Kidney glomerular epithelial cell (primary cell): ENCODE measurements around the gene PLXDC2.
A peak's percentile ranks its signal among the peaks of the same experiment; 100 is the strongest.

Experiments used
- DNase-seq: peaks from one replicate; lab custom pipeline; 2025; lab: John Stamatoyannopoulos, UW

Gene PLXDC2

DNA sequence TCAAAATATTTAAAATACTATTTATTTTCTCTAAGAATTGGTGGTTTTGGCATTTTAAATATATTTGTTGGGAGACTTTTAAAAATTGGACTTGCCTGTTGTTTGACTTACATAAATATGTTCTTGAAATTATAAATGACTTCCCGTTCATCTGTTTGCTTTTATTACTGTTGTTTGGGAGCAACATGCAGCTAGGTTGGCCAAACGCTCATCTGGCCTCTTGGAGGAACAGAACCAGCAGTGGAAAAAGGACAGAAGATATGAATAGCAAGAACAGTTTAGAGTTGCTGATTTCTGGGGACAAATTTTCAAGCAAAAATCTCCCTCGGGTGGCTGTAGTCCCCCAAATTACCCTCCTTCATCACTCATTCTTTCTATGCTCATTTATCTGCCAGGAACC, 41.6 kb downstream of the PLXDC2 start:
- DNase-seq: no peak

DNA sequence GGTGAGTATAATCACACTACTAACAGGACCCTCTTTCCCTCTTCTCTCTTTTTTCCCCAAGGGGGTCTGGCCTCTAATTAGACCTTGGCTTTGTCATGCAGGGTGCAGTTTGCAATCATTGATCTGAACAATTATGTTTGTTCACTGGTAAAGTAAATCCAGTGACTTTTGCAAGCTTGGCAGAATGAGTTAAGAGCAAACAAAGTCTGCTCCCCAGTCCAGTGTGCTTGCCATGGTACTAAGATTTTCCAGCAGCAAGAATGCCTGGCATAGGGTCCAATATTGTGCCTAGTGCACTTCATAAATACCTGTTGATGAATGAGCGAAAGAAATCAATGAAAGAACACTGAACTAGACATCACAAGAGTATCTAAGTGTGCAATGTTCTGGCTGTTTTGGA, 43.9 kb downstream of the PLXDC2 start:
- DNase-seq: no peak

DNA sequence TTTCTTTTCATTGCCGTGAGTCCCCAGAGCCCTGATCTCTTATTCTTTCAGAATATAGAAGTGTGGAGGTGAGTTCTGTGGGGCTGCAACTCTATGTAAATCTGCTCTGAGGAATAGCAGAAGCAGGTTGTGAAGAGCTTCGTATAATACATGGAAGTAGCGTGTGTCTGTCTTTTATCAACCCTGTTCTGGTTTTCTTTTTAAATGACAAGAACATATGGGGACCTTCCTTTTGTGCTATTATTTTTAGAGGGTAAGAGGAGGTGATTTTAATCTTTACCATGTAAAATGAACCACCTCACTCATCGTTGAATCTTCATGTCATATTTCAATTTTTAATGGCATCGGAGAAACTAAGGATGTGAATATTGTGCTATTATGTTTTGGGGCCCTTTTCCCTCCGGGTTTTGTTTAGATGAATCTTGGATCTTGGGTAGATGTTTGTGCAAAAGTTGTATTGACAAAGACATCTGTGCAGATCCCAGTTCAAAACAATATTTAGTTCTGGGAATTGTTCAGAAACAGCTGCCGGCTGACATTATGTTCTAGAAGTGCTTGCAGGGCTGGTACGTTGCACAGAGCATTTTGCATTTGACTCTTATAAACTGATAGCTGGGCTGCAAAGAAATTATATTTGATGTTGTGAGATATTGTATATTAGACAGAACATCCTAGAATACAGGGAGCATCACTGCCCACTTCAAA, 46.7 kb downstream of the PLXDC2 start:
- DNase-seq: no peak

DNA sequence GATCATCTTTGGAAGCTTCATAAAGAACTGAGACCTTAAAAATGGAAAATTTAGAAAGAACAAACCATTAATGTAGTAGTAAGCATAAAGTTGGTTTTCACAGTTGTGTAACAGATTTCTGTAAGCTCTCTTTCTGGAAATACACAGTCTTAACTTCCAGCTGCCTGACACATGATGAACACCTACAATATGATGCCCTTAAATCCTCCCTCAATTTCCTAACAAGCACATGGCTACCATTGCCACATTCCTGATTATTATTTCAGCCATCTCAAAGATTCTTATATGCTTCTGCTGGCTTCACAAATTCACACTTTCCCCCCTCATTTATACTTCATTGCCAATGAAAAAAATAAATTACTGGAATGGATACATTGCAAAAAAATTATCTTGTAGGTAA, 49.4 kb downstream of the PLXDC2 start:
- no peak for DNase-seq

DNA sequence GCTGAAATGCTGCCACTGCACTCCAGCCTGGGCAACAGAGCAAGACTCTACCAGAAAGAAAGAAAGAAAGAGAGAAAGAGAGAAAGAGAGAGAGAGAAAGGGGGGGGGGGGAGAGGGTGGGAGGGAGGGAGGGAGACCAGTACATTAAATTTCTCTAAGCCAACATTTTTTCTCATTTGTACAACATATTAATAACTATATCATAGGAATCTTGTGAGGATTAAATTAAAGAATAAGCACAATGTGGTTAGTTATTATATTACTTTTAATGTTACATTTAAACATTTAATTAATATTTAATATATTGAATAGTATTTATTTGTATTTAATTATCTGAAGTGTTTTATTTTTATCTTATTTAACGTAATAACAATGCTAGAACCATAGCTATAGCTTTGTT, 53.1 kb downstream of the PLXDC2 start:
- no peak for DNase-seq

DNA sequence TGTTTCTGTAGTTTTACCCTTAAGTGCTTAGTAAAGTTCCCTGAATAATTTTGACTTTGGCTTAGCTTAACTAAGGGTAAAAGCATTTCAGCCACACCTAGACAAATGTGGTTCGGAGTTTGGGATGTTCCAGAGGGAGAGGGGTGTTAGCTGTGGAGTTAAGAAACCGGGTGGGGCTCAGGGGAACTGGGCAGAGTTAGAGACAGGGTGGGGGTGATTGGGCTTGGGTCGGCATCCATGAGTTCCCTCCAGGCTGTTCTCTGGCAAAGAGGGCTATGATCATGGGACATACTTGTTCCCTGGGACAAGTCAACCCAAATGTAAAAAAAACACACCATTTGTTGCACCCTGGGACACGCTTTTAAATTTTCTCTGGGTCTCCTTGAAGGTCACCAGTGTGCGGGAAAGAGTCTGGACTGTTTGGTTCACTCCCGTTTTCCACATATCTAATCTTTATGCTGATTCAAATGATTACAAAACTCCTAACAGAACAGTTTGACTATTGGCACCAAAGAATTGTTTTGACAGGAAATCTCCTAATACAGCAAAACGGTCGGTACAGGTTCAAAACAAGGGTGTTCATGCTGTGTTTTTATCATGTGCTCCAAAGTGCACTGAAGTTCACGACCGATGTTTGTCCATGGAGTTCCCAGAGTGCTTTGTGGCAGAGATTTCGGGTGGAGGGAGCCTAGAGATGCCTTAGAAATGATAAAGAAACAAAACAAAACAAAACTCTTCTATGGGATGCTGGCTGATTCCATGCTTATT, 56.5 kb downstream of the PLXDC2 start:
- DNase-seq: no peak

DNA sequence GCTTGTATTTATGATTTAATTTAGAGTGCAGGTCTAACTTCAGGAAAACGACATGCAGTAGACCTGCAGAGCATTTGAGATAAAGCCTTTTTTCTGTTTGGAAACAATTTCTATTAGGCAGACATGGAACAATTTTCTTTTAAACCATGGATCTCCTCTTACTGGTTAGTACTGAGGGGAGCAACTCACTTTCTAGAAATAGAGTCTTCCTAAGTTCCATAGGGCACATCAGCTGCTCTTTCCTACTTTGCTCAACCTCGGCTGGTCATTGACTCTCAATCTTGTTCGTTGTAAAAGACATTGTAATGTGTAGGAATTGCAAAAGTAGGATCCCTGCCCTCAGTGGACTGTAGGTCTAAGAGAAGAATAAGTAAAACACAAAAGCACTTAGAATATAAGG, 58.0 kb downstream of the PLXDC2 start:
- no peak for DNase-seq

DNA sequence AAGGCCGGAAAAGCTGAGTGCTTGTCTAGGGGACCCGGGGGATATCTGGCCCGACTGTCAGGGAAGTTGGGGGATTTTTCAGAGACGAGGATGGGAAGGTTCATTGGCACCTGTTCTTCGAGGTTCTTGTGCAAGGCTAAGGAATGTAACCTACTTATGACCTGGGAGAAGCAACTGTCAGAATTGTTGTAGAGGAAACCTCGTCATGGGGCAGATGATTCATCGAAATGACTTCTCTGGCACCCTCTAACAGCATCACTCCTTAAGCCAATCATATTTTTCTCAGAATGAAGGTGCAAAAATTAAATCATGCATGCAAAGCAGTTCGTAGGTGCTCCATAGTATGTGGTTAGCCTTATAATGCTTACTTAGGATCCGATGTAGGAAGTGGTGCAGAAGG, 58.6 kb downstream of the PLXDC2 start:
- DNase-seq: peak; percentile 40

DNA sequence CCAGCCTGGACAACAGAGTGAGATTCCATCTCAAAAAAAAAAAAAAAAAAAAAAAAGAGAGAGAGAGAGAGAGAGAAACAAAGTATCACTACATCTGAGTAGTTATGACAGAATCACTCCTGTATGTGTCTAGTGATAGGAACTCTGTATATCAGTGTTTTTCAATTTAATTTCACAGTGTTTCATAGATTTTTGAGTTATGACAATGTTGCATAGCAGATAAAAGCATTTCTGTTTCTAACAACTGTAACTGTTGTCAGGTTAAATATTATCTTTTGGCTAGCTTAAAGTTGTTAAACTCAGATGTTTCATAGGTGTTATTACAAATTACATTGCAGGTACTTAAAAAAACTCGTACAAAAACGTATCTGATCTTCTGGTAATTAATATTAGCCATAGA, 60.3 kb downstream of the PLXDC2 start:
- no peak for DNase-seq

DNA sequence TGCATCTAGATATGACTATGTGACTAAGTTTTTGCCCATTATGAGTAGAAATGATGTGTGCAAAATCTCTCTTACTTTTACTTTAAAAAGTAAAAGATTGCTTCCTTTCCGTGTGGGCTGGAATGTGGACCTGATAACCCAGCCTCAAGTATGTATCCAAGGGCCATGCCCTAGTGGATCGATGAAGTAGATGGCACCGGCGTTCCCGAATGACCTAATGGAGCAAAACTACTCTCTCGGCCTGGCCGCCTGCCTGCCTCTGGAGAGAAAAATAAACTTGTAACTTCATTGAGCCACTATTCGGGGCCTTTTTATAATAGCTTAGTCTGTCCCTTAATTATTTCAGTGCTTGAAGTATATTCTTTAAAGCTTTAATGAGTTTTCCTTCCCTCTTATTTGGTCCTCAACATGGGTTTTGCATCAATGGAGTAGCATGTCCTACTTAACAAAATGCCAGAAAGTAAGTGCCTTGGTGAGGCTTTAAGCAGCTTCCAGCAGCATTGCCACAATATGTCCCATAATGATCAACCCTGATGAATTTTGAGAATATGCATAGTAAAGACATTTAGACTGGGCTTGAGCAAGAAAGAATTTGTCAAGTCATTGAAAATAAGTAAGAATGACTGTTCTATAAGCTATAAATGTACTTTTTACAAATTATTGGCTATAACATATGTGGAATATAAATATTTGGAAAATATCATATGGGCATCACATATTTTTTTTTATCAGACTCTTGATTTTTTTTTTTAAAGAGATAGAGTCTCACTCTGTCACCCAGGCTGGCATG, 61.4 kb downstream of the PLXDC2 start:
- no peak for DNase-seq

DNA sequence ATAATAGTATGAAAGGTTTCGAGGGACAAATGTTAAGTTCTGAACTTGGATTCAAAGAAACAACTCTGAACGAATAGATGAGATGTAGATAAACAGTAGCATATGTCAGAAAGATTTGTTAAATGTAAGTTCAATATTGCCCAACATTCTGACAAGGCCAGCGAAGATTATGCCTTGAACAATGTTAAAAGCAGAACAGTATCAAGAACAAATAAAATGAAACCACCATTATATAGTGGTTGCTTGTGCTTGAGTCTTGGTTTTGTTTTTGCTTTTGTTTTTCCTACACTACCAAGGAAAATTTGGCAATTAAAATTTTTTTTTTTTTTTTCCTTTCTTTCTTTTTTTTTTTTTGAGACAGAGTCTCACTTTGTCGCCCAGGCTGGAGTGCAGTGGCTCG, 66.4 kb downstream of the PLXDC2 start:
- DNase-seq: no peak

DNA sequence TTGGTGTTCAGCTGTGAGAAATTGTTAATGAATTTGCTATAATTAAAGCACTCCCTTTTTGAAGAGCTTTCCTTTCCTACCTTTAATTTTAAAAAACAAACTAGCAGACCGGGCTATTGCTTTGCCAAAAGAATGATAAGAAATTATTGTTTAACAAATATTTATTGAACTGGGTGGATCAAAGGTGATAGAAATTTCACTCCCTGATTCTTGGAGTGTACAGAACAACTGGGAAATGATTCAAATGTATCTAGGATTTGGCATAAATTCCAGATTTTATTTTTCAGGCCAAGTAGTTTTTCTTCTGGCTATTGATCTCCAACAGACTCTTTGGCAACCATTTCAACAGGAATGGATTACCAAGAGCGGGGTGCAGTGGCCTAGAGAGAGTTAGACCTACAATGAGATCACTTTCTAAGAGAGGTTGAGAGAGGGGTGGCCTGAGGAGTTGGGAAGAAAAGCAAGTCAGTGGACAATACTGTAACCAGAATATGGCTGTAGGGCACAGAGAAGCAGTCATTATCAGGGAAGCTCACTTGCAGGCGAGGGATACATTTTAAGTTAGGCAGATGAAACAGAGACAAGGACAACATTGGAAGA, 71.9 kb downstream of the PLXDC2 start:
- DNase-seq: no peak

DNA sequence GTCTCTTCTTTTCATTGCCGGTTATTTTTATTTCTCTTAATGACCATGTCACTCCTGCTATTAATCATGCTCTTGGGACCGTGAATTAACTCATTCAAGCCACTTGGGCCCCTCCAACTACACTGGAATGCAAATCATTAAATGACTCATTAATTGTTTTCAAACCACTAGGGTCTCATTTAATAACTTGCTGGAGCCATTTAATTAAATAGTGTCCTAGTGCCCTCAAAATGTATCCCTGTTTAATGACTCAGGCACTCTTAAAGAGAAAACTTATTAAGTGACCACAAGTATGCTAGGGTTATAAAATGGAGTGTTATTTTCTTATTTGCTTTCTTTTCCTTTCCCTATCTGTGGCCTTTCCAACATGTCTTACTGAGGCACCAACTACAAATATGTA, 73.0 kb downstream of the PLXDC2 start:
- peak; percentile 54 for DNase-seq

DNA sequence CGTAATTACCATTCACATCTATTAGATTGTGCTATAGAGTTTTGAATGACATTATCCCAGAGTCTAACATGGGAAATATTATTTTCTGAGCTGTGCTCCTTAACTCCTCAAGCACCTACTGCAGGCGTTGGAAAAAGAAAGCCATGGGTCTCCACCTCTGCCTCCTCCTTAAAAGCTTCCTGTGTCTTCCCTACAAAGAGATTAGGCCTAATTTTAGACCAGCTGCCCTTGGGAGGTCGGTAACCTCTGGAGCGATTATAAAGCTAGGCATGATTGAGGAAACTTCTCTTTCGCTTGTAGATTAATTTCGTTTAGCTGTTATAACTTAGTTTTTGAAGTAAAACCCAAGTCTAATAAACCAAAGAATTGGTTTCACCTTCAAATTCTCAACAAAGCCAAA, 75.2 kb downstream of the PLXDC2 start:
- no peak for DNase-seq

DNA sequence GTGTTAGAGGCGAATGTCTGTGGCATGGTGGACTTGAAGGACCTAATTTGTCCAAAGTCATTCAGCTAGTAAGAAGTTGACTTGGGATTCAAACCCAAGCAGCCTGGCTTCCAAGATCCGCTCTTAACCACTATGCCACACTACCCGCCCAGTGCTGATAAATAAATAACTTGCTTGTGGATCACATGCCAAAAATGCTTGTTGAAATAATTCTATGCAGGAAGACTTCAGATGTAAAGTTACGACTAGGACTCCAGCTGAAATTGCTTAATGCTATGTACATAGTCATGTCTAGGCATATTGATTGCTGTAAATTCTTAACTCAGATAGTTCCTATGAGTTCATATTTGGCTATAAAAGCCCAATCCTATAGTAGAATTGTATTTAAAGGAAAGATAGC, 76.0 kb downstream of the PLXDC2 start:
- no peak for DNase-seq

DNA sequence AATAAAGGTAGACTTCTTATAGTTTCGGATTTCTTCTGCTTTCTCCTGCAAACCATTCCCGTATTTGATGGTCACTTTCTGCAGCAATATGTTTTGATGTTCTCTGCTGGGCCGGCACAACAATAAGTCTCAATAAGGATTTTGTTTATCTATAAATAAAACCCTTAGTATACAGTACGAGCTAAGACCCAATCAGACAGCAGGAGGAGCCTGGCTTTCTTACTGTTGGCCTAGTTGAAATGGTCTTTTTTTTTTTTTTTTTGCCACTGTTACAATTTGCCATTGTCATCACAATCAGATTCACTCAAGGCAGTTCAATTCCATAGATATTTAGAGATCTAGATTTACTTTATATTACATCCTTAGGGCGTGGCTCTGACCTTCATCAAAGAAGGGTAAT, 76.4 kb downstream of the PLXDC2 start:
- no peak for DNase-seq

DNA sequence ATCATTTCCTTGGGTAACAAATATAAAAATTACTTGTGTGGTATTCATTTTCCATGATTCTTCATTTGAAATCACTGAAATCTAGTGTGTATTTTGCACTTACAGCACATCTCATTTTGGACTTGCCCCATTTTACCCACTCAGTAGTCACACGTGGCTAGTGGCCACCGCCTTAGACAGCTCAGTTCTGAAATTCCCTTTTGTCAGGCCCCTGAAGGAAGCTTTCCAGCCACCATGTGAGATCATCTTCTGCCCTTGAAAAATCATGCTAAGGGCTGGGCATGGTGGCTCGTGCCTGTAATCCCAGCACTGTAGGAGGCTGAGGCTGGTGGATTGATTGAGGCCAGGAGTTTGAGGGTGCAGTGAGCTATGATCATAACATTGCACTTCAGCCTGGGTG, 79.3 kb downstream of the PLXDC2 start:
- no peak for DNase-seq

DNA sequence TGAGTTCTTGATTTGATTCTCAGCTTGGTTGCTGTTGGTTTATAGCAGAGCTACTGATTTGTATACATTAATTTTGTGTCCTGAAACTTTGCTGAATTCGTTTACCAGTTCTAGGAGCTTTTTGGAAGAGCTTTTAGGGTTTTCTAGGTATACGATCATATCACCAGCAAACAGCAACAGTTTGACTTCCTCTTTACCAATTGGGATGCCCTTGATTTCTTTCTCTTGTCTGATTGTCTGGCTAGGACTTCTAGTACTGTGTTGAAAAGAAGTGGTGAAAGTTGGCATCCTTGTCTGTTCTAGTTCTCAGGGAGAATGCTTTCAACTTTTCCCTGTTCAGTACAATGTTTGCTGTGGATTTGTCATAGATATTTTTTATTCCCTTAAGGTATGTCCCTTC, 86.2 kb downstream of the PLXDC2 start:
- no peak for DNase-seq

DNA sequence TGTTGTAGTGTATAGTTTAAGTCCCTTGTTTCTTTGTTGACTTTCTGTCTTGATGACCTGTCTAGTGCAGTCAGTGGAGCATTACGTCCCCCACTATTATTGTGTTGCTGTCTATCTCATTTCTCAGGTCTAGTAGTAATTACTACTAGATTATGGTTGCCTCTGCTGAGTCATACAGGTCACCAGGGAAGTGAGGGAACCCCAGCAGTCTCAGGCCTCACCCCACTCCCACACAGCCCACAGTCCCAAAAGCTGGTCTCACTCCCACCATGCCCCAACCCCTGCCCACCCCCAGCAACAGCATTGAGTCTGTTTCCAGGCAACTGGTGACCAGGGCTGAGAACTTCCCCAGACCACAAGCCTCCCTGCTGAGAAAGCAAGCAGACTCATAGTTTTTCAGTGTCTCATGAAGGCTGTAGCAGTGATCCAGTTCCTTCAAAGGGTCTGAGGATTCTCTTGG, 88.0 kb downstream of the PLXDC2 start:
- DNase-seq: peak; percentile 79

DNA sequence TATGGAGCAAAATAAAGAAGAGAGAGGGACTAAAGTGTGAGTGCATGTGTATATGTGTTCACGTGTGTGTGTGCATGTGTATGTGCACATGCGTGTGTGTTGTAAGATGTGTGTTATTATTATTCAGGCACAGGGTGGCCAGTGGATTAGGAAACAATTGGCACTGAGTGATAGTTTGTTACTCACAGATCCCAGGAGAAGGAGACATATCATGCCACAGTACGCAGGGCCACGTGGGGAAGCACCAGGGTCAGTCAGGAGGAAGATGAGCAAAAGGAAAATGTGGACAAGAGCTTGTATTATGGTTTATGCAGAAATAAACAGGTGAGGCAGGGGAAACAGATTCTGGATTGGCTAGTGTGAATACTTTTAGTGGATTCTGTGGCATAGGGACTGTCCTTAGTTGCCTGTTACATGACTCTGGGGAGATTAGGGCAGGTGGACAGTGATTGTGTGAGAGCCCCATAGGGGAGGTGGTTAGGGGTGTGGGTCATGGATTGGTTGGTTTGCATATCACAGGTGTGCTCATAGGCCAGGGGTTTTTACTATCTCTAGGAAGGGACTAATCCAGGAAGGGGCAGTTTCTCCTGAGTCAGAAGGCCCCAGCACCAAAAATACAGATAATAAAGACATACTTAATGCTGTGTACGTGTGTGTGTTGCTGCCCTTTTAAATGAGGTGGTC, 90.0 kb downstream of the PLXDC2 start:
- DNase-seq: no peak

DNA sequence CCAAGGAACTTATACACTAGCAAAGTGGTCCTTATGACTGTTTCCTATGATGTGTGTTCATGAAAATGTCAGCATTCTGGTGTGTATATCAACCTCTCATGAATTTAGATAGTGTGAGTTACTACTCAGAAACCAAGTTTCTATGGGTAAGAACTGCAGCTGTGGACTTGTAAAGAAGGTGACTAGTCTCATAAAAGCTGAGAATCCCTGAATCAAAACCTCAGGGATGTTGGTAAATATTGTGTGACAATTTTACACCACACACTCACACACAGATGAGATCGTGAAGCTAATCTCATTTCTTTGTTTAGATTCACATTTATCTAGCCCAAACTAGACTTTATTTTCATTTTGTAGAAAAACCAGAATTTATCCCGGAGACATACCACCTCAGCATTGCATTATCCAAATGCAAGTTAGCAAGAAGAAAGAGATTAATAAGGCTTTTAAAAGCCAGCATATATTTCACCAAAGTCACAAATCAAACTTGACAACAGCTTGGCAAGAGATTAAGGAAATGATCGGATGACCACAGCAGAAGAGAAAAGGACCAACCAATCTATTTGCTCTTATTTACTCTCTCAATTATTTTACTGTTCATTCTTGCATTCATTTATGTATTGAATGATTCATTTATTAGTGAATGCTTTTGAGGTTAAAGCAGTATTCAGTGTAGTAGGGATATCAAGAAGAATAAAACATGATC, 92.9 kb downstream of the PLXDC2 start:
- no peak for DNase-seq
